K562 (cell line): Measurements from ENCODE around the gene SEPTIN8. TPM values are rescaled to one million over a fixed set of nuclear protein-coding genes. Genes with fewer than 3 reads are reported as not detected.

ENCODE experiments used
- ATF7 ChIP-seq: fragments of 450-650 bp; IDR thresholded peaks from 2 replicates; pipeline ENCODE4 v1.7.1; 2014; ENCODE audit warnings: mild to moderate bottlenecking, moderate library complexity
- CREM ChIP-seq: IDR thresholded peaks from 2 replicates; pipeline ENCODE4 v1.6.1; 2014; ENCODE audit warnings: antibody characterized with exemption, low read depth
- DMBX1 ChIP-seq: fragments of 250-450 bp; sonication (Bioruptor Pico); IDR thresholded peaks from 2 replicates; pipeline ENCODE4 v1.8.0; 2022; ENCODE audit warnings: inconsistent platforms, mild to moderate bottlenecking, moderate library complexity, borderline replicate concordance
- DNMT1 ChIP-seq: fragments of 450-650 bp; IDR thresholded peaks from 2 replicates; pipeline ENCODE4 v1.6.1; 2016; ENCODE audit warnings: antibody characterized with exemption, mild to moderate bottlenecking
- GATAD2B ChIP-seq: fragments of 450-650 bp; IDR thresholded peaks from 2 replicates; pipeline ENCODE4 v1.6.1; 2017; ENCODE audit warnings: mild to moderate bottlenecking, borderline replicate concordance
- HLTF ChIP-seq: fragments of 450-650 bp; IDR thresholded peaks from 2 replicates; pipeline ENCODE4 v1.6.1; 2016
- HNRNPUL1 ChIP-seq: fragments of 200-400 bp; formaldehyde crosslinking; IDR thresholded peaks from 2 replicates; pipeline ENCODE4 v1.6.1; 2017; ENCODE audit warnings: low read length
- KAT2B ChIP-seq: IDR thresholded peaks from one replicate; pipeline ENCODE4 v1.6.1; 2012; ENCODE audit warnings: low read depth, mild to moderate bottlenecking, control low read depth, inconsistent platforms, low read length, moderate library complexity
- NFYB ChIP-seq: IDR thresholded peaks from 2 replicates; pipeline ENCODE4 v1.6.1; 2011; ENCODE audit warnings: mild to moderate bottlenecking, moderate library complexity; ENCODE audit not compliant: insufficient read length; ENCODE audit errors: extremely low read depth
- TAF1 ChIP-seq: IDR thresholded peaks from 2 replicates; pipeline ENCODE4 v1.6.1; 2011; ENCODE audit warnings: mild to moderate bottlenecking, low read length, moderate library complexity; ENCODE audit not compliant: insufficient read depth, control insufficient read depth, severe bottlenecking; ENCODE audit errors: extremely low read depth
- TCF3 ChIP-seq: sonication (generic); formaldehyde crosslinking; IDR thresholded peaks from 2 replicates; pipeline ENCODE4 v1.4.0; 2020; ENCODE audit warnings: mild to moderate bottlenecking, missing genetic modification reagents
- ZNF3 ChIP-seq: fragments of 250-450 bp; sonication (Bioruptor Pico); IDR thresholded peaks from 2 replicates; pipeline ENCODE4 v1.5.0; 2021; ENCODE audit warnings: mild to moderate bottlenecking, moderate library complexity
- ZNF668 ChIP-seq: fragments of 250-450 bp; sonication (Bioruptor Pico); IDR thresholded peaks from 2 replicates; pipeline ENCODE4 v1.8.0; 2022; ENCODE audit warnings: mild to moderate bottlenecking, inconsistent platforms
- polyA plus RNA-seq, 8 experiments: library from polyadenylated mRNA; depleted of rRNA in 4 of 8; stranded (reverse) in 5 of 8; unstranded in 3 of 8; fragments of >200 nt; fragmentation: Nextera tagmentation in 2 of 8; fragmentation: Illumina TruSeq in 1 of 8; extraction: Ambion mirVana in 2 of 8; extraction: Trizol in 1 of 8; gene quantifications; 2 replicates each; pipeline versions ENCODE4 v1.2.1 to v1.2.3, GENCODE V29; 2011 to 2014; ENCODE audit warnings: inconsistent platforms in 1 of 8, missing spikeins in 1 of 8
- total RNA-seq, 7 experiments: library from RNA; depleted of rRNA in 6 of 7; stranded (reverse); fragments of >200 nt in 6 of 7; fragmentation: Illumina TruSeq in 2 of 7; extraction: Trizol in 2 of 7; gene quantifications; 2 replicates each; pipeline versions ENCODE4 v1.2.1 to v1.2.3, GENCODE V29; 2011 to 2021; ENCODE audit warnings: low replicate concordance in 1 of 7
- TF ChIP-seq, protein P1 (sequence below): fragments of 450-650 bp; IDR thresholded peaks from one replicate; pipeline ENCODE4 v1.6.1; 2018; ENCODE audit warnings: mild to moderate bottlenecking, moderate library complexity; ENCODE audit not compliant: partially characterized antibody
- TF ChIP-seq, protein P2 (sequence below): fragments of 200-800 bp; sonication (Bioruptor generic); IDR thresholded peaks from 2 replicates; pipeline ENCODE4 v1.6.1; 2016; ENCODE audit warnings: missing genetic modification characterization, missing compliant biosample characterization
- TF ChIP-seq, protein P3 (sequence below): sonication (generic); formaldehyde crosslinking; IDR thresholded peaks from 2 replicates; pipeline ENCODE4 v1.9.0; 2022; ENCODE audit warnings: mild to moderate bottlenecking, missing genetic modification reagents
- TF ChIP-seq, protein P4 (sequence below): fragments of 250-450 bp; sonication (Bioruptor Pico); IDR thresholded peaks from 2 replicates; pipeline ENCODE4 v1.9.0; 2021; ENCODE audit warnings: mild to moderate bottlenecking
- TF ChIP-seq, protein P5 (sequence below): conservative IDR thresholded peaks from 2 replicates; pipeline ENCODE4 v1.6.1; 2011; ENCODE audit warnings: low read depth, mild to moderate bottlenecking, low read length; ENCODE audit not compliant: control insufficient read depth

The SEPTIN8 gene
- total and polyA plus RNA-seq, 9 of the 15 experiments (the other 6 are each of a cell fraction or from before 2014, with no cell fraction given), result 19.3 to 142 (median 101) TPM

DNA sequence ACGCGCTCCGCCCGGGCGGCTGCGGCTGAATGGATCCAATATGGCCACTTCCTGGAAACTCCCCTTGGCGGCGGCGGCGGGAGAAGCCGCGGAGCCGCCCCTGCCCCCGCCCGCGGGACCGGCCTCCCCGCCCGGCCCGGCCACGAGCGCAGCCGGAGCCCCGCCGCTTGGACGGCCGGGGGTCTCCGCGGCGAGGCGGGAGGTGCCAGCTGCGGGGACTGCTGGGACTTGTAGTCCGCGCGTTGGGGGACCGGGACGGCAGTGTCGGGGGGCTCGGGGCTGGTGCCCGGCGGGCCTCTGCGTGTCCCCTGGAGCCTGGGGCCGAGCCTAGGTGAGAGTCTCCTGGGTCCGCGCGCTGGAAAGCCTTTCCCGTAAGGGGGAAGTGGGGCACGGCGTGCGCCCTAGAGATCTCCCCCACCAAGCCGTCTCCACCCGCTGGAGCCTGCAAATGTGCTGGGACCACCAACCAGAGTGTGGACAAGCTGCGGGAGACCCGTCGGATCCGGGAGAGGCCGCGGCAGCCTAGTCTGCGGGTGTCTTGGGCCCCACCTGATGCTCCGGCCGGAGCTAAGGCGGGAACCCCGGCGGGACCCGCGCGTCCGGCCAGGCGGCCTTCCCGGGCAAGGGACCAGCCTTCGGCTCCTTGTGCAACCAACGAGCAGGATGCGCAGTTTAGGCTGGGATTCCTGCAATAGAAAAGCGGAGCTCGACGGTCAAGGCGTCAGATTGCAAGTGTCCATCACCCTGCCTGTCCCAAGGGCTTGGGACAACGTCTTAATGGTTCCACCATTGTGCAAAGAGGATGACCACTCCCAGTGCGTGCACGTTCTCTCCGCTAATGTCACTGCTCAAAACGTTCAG, at the start of gene SEPTIN8 (continued):
- TF ChIP-seq, protein P1, sequence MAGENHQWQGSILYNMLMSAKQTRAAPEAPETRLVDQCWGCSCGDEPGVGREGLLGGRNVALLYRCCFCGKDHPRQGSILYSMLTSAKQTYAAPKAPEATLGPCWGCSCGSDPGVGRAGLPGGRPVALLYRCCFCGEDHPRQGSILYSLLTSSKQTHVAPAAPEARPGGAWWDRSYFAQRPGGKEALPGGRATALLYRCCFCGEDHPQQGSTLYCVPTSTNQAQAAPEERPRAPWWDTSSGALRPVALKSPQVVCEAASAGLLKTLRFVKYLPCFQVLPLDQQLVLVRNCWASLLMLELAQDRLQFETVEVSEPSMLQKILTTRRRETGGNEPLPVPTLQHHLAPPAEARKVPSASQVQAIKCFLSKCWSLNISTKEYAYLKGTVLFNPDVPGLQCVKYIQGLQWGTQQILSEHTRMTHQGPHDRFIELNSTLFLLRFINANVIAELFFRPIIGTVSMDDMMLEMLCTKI, result no peak
- TF ChIP-seq, protein P2, sequence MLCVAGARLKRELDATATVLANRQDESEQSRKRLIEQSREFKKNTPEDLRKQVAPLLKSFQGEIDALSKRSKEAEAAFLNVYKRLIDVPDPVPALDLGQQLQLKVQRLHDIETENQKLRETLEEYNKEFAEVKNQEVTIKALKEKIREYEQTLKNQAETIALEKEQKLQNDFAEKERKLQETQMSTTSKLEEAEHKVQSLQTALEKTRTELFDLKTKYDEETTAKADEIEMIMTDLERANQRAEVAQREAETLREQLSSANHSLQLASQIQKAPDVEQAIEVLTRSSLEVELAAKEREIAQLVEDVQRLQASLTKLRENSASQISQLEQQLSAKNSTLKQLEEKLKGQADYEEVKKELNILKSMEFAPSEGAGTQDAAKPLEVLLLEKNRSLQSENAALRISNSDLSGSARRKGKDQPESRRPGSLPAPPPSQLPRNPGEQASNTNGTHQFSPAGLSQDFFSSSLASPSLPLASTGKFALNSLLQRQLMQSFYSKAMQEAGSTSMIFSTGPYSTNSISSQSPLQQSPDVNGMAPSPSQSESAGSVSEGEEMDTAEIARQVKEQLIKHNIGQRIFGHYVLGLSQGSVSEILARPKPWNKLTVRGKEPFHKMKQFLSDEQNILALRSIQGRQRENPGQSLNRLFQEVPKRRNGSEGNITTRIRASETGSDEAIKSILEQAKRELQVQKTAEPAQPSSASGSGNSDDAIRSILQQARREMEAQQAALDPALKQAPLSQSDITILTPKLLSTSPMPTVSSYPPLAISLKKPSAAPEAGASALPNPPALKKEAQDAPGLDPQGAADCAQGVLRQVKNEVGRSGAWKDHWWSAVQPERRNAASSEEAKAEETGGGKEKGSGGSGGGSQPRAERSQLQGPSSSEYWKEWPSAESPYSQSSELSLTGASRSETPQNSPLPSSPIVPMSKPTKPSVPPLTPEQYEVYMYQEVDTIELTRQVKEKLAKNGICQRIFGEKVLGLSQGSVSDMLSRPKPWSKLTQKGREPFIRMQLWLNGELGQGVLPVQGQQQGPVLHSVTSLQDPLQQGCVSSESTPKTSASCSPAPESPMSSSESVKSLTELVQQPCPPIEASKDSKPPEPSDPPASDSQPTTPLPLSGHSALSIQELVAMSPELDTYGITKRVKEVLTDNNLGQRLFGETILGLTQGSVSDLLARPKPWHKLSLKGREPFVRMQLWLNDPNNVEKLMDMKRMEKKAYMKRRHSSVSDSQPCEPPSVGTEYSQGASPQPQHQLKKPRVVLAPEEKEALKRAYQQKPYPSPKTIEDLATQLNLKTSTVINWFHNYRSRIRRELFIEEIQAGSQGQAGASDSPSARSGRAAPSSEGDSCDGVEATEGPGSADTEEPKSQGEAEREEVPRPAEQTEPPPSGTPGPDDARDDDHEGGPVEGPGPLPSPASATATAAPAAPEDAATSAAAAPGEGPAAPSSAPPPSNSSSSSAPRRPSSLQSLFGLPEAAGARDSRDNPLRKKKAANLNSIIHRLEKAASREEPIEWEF (CRISPR knock-in tag), result peak; percentile 35; the same call in 1 of the 2 replicates
- no peak for TF ChIP-seq NFYB
- no peak for TF ChIP-seq CREM
- no peak for TF ChIP-seq TCF3 (CRISPR knock-in tag)
- TF ChIP-seq ZNF668, result no peak
- no peak for TF ChIP-seq HLTF
- TF ChIP-seq, protein P3, sequence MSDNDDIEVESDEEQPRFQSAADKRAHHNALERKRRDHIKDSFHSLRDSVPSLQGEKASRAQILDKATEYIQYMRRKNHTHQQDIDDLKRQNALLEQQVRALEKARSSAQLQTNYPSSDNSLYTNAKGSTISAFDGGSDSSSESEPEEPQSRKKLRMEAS (CRISPR knock-in tag), result peak; percentile 50; the same call in 1 of the 2 replicates
- TF ChIP-seq, protein P4, sequence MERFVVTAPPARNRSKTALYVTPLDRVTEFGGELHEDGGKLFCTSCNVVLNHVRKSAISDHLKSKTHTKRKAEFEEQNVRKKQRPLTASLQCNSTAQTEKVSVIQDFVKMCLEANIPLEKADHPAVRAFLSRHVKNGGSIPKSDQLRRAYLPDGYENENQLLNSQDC (CRISPR knock-in tag), result no peak
- TF ChIP-seq, protein P5, sequence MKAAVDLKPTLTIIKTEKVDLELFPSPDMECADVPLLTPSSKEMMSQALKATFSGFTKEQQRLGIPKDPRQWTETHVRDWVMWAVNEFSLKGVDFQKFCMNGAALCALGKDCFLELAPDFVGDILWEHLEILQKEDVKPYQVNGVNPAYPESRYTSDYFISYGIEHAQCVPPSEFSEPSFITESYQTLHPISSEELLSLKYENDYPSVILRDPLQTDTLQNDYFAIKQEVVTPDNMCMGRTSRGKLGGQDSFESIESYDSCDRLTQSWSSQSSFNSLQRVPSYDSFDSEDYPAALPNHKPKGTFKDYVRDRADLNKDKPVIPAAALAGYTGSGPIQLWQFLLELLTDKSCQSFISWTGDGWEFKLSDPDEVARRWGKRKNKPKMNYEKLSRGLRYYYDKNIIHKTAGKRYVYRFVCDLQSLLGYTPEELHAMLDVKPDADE, result peak; percentile 21; the same call in 1 of the 2 replicates
- TF ChIP-seq KAT2B, result no peak
- peak; percentile 5; the same call in 1 of the 2 replicates for TF ChIP-seq DMBX1 (CRISPR knock-in tag)
- TF ChIP-seq DNMT1, result no peak
- no peak for TF ChIP-seq ATF7
- no peak for TF ChIP-seq HNRNPUL1
- TF ChIP-seq TAF1, result peak; percentile 53
- peak; percentile 38; the same call in 1 of the 2 replicates for TF ChIP-seq GATAD2B
- no peak for TF ChIP-seq ZNF3
